GM19238 (cell line): ENCODE measurements around the gene NSMCE3.

Experiments used
- DNase-seq: peaks from one replicate; pipeline ENCODE4 v3.0.0; 2011; ENCODE audit warnings: low spot score; ENCODE audit not compliant: insufficient read length

The NSMCE3 gene

GRCh38 chr15:29269485-29270168 is at the start of gene NSMCE3:
Gene NSMCE3, minus strand, starts transcription at chr15:29269822. Its CDS starts 117 bp downstream, at chr15:29269705.
- DNase-seq = peak; percentile 67

- DNase-seq = no peak
Observed at GRCh38 chr15:29316422-29316821, 46.8 kb upstream of the NSMCE3 start.

DNA sequence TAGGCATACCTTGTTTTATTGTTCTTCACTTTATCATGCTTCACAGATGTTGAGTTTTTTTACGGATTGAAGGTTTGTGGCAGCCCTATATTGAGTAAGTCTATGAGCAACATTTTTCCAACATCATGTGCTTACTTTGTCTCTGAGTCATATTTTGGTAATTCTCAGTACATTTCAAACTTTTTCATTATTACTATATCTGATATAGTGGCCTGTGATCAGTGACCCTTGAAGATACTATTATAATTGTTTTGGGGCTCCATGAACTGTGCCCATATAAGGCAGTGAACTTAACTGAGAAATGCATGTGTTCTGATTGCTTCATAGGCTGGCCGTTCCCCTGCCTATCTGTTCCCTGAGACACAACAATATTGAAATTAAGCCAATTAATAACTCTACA is 42.8 kb upstream of the NSMCE3 start:
- DNase-seq = no peak

- no peak for DNase-seq
Observed at GRCh38 chr15:29311696-29312095, 42.1 kb upstream of the NSMCE3 start.

DNA sequence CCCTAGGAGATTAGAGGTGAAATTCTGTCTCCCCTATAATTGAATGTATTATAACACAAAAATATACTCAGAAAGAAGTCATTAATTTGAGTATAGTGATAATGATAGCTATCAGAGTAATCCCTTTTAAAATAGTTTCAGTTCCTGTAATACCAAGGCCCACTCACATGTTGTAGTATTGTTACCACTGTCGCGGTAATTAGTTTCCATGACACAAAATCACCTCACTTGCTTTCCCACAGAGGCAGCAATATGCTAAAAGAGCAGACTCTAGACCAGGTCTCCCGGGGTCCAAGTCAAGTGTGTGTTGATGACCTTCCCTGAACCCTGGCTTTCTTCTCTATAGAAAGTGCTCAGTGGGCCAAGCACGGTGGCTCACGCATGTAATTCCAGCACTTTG is 39.5 kb upstream of the NSMCE3 start:
- no peak for DNase-seq

DNA sequence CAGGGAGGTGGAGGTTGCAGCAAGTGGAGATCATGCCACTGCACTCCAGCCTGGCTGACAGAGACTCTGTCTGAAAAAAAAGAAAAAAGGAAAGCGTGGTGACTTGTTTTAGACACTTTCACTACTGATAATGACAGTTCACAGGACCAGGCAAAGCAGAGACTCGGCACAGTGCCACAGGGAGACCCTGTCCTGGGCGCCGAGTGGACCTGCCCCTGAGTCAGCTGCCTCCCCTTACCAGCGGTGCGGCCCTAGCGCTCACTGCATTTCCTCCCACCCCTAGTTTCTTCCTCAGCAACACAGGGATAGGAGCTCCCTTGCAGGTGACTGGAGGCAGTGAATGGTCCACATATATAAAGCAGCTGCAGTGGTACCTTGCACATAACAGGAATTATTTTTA is 38.7 kb upstream of the NSMCE3 start:
- no peak for DNase-seq

GRCh38 chr15:29305556-29305955 is 35.9 kb upstream of the NSMCE3 start:
- DNase-seq = no peak

GRCh38 chr15:29302871-29303270 is 33.2 kb upstream of the NSMCE3 start:
- DNase-seq = no peak

DNA sequence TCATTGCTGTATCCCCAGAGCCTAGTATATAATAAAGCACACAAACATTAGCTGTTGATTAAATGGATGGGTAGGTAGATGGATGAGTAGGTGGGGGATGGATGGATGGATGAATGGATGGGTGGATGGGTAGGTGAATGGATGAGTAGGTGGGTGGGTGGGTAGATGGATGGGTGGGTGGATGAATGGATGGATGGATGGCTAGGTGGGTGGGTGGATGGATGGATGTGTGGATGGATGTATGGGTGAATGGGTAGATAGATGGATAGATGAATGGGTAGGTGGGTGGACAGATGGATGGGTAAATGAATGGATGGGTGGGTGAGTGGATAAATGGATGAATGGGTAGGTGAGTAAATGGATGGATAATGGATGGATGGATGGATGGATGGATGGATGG is 30.2 kb upstream of the NSMCE3 start:
- no peak for DNase-seq

GRCh38 chr15:29299331-29299730 is 29.7 kb upstream of the NSMCE3 start:
- DNase-seq = no peak

GRCh38 chr15:29294732-29295325 is 25.2 kb upstream of the NSMCE3 start:
- no peak for DNase-seq

DNA sequence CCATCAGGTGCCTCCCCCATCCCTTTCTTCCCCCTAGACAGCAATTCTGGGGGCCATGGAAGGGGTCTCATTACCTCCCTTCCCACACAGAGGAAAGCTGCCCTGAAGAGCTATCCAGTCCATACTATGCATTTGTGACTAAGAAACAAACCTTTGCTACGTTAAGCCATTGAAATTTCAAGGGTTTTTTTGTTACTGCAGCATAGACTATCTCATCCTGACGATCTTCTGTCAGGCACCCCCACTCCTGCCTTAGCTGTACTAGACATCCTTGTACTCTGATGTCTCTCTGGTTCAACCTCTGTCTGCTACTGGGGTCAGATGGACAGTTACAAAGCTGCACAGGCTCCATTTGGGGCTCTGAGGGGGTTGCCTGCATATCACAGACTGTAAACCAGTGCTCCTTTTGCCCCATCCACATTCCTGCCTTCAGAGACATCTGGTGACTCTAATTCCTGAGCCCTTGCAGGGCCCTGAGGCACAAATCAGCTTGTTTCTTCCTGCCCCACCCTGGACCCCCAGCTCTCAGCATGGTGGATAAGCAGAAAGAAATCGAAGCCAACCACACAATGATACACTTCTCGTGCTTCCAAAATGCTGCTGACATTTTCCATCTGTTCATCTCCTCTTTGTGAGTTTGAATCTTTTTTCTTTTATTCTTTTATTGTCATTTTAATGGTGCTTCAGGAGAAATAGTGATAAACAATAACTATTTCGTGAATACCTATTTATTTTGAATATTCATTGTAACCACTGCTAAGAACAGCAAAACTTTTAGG is 21.6 kb upstream of the NSMCE3 start:
- DNase-seq = no peak

DNA sequence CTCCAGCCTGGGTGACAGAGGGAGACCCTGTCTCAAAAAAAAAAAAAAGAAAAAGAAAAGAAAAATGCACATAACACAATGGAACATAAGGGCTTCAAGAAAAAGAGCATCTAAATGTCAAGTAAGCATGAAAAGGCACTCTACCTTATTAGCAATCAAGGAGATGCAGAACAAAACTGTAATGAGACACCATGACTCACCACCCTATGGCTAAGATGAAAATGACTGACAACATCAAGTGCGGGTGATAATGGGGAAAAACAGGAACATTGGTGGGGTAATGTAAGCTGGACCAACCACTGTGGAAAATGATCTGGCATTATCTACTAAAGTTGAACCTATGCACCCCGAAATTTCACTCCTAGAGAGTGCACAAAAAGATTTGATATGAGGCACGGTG is 19.6 kb upstream of the NSMCE3 start:
- no peak for DNase-seq

DNA sequence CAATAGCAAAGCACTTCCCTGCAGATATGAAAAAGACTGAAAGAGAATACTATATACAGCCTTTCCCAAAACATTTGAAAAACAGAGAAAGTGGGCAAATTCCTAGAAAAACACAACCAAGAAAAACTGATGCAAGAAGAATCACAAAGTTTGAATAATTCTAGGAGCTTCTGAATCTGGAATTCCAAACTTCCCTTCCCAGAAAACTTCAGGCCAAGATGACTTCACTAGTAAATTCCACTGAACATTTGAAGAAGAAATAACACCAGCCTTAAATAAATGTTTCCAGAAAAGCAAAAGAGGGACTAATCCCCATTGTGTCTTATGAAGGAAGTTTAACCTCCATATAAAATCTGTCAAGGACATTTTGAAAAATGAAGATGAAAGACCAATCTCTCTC is 15.8 kb upstream of the NSMCE3 start:
- DNase-seq = no peak

- no peak for DNase-seq
Observed at GRCh38 chr15:29283381-29283780, 13.8 kb upstream of the NSMCE3 start.

GRCh38 chr15:29280514-29280913 is 10.9 kb upstream of the NSMCE3 start:
- no peak for DNase-seq

DNA sequence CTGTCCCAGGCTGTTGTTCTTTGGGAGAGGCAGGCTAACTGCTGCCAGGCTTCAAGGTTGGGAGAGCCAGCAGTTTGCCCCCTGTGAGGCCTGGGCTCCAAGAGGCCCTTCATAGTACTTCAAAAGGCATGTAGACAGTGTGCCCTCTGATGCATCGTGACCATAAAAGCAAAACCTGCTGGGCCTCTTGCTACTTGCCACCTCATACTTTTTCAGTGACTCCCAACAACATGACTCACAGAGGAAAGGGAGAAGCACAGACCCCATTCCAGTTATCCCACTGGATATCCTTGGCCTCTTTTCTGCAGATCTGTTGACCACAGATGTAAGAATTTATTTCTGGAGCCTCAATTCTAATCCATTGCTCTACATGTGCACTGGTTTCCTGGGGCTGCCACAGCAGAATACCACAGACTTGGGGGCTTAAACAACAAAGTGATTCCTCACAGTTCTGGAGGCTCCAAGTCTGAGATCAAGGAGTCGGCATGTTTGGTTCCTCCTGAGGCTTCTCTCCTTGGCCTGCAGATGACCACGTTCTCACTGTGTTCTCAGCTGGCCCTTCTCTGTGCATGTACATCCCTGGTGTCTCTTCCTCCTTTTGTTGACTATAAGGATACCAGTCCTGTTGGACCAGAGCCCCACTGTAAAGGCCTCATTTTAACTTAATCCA is 8.9 kb upstream of the NSMCE3 start:
- DNase-seq = no peak

- DNase-seq = no peak
Observed at GRCh38 chr15:29276366-29276765, 6.7 kb upstream of the NSMCE3 start.

GRCh38 chr15:29275855-29276254 is 6.2 kb upstream of the NSMCE3 start:
- DNase-seq = no peak

DNA sequence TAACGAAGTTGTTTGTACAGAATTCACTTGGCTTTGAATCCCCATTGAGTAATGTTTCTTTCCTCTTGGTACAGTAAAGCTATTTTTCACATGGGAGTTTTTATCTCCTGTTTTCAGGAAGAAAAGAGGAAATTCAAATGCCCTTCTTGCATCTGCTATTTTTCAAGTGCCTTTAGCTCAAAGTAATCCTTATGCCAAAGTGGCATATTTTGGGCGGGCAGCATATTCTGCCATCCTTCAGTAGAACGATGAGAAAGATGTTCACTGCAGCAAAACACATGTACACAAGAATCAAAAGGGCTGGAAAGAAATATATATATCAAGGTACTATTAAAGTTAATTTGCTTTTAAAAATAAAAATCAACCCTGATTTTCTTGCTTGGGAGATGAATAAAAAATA is 5.3 kb upstream of the NSMCE3 start:
- DNase-seq = no peak

GRCh38 chr15:29272219-29272618 is 2.6 kb upstream of the NSMCE3 start:
- DNase-seq = no peak

DNA sequence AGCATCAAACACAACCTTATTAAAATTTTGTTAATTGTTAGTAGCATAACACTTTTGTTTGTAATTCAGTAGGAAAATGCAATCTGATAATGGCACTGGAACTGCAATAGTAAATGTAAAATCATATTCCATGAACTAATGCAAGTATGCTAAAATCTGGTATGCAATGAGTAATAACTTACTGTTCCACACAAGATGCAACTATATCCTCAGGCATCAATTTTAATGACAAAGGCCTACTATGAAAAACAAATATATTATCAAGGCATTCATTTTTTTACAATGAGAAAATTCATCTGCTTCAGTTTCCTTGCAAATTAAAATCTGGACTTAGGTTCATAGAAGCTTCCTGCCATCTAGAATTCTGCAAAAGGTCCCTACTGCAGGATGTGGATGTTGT is 1.4 kb upstream of the NSMCE3 start:
- no peak for DNase-seq
